Astrocyte of the cerebellum (primary cell): Measurements from ENCODE around the gene CHKB.
A peak's percentile ranks its signal among the peaks of the same experiment; 100 is the strongest.

ENCODE experiments used
- DNase-seq: peaks from one replicate; pipeline ENCODE4 v3.0.0-alpha.2; 2011; ENCODE audit warnings: low read depth
- H3K4me3 ChIP-seq: 2 replicates; pipeline ENCODE4 v1.5.1; 2011; ENCODE audit warnings: mild to moderate bottlenecking, low read depth, low read length, moderate library complexity
- CTCF ChIP-seq: IDR thresholded peaks from 2 replicates; pipeline ENCODE4 v1.5.1; 2012; ENCODE audit warnings: low read length, low read depth, moderate library complexity, mild to moderate bottlenecking; ENCODE audit errors: missing control alignments
- in situ Hi-C: cut with HindIII; loops from 2 replicates; pipeline ENCODE4 v1.10.0; 2017; ENCODE audit warnings: low sequenced_read_pairs

The CHKB gene

DNA sequence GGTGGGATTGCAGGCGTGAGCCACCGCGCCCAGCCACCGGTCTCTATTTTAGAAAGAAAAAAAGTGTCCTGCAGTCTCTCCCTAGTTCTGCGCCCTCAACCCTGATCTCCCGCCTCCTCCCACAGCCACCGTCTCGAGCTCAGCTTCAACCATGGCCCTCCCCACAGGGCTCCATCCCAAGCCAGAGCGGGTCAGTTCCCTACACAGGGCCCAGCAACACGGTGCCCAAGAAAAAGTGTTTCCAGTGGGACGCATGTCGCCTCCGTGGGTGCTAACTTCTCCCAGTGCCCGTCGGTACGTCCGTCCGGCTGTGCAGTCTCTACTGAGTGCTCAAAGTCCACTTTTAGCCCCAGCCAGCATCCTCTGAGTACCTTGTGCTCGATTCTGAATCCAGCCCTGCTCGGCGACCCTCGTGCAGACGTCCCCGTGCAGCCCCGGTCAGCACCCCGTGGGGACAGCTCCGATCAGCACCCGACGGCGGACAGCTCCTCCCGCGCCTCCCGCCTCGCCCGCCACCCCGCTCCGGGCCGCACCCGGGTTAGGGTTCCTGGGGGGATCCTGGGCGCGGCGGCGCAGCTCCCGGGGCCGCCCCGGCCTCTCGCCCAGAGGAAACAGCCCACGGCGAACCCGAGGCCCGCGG is 17.3 kb upstream of the CHKB start:
- DNase-seq, result no peak
- no peak for TF ChIP-seq CTCF
- in situ Hi-C loops, result no loop called here
- H3K4me3 ChIP-seq, result peak overlapping the region; percentile 24

DNA sequence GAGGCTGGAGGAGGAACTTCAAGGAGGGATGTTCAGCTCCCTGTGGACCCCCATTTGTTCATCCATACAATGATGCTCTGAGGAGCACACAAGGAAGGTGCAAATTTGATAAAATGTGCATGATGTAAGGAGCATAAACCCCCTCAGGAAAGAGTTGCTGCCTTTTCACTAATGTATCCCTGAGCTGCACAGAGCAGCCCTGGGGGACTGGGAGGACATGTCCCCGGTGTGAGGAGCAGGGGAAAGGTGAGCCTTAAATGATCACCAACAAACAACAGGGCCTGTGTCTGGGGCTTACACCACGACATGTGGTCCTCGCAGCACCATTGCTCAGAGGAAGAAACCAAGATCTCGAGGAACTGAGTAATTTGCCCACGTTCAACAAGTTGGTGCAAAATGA is 14.4 kb upstream of the CHKB start:
- H3K4me3 ChIP-seq, result no peak overlapping the region
- DNase-seq, result no peak
- in situ Hi-C loops, result no loop called here
- no peak for TF ChIP-seq CTCF

GRCh38 chr22:50595189-50595588 is 12.5 kb upstream of the CHKB start:
- no peak overlapping the region for H3K4me3 ChIP-seq
- TF ChIP-seq CTCF, result no peak
- in situ Hi-C loops, result no loop called here
- DNase-seq, result no peak

DNA sequence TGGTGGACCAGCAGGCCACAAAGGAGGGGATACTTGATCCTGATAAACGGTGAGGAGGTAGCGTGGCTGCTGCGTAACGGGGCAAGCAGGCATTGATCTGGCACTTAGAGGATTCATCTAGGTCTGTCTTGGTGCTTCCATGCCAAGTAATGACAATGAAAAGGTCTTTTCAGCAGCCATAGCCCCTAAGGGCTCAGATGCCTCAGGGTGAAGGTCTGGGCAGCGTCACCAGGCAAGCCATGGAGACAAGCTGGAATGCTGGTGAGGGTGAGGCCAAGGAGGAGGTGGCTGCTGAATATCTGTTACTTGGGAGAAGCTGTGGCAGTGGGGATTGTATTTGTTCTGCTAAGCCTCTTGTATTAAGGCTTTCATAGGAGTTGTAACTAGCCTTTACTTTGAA is 4.8 kb upstream of the CHKB start:
- no peak for DNase-seq

GRCh38 chr22:50586416-50586815 is 3.8 kb upstream of the CHKB start:
- DNase-seq, result no peak
- no peak overlapping the region for H3K4me3 ChIP-seq
- in situ Hi-C loops, result no loop called here
- no peak for TF ChIP-seq CTCF

More for the DNA sequence above, 4.8 kb upstream of the CHKB start:
- in situ Hi-C loops, result no loop called here
- no peak for TF ChIP-seq CTCF
- no peak overlapping the region for H3K4me3 ChIP-seq

GRCh38 chr22:50585781-50586180 is 3.1 kb upstream of the CHKB start:
- no peak for DNase-seq
- TF ChIP-seq CTCF, result no peak
- in situ Hi-C loops, result no loop called here
- no peak overlapping the region for H3K4me3 ChIP-seq
